Testis (tissue), 2 donors: ENCODE results near the gene MTIF3.

ENCODE experiments used
- POLR2A ChIP-seq: fragments of 450-650 bp; IDR thresholded peaks from one replicate; pipeline ENCODE4 v1.6.1; 2017; ENCODE audit warnings: antibody characterized with exemption, mild to moderate bottlenecking, moderate library complexity
- TF ChIP-seq, protein P1 (sequence below), 3 experiments: fragments of 450-650 bp in 2 of 3; fragments of 200-600 bp in 1 of 3; sonication (generic) in 1 of 3; IDR thresholded peaks; one replicate each; pipeline ENCODE4 v1.5.1; 2016 to 2019; ENCODE audit warnings: antibody characterized with exemption in 3 of 3, mild to moderate bottlenecking in 2 of 3, moderate library complexity in 1 of 3

GRCh38 chr13:27403727-27404385, 46.5 kb downstream of the MTIF3 start:
- TF ChIP-seq, protein P1, sequence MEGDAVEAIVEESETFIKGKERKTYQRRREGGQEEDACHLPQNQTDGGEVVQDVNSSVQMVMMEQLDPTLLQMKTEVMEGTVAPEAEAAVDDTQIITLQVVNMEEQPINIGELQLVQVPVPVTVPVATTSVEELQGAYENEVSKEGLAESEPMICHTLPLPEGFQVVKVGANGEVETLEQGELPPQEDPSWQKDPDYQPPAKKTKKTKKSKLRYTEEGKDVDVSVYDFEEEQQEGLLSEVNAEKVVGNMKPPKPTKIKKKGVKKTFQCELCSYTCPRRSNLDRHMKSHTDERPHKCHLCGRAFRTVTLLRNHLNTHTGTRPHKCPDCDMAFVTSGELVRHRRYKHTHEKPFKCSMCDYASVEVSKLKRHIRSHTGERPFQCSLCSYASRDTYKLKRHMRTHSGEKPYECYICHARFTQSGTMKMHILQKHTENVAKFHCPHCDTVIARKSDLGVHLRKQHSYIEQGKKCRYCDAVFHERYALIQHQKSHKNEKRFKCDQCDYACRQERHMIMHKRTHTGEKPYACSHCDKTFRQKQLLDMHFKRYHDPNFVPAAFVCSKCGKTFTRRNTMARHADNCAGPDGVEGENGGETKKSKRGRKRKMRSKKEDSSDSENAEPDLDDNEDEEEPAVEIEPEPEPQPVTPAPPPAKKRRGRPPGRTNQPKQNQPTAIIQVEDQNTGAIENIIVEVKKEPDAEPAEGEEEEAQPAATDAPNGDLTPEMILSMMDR (IDR thresholded peaks at IDR 0.05): no peak
- TF ChIP-seq POLR2A: no peak
